GM19035 (cell line): Measurements from ENCODE around the gene C16orf78.

Experiments
- ATAC-seq: cut with Tn5 transposase; IDR thresholded peaks from one replicate; pipeline ENCODE4 v1.9.1; 2021; ENCODE audit not compliant: unreplicated experiment

The C16orf78 gene

DNA sequence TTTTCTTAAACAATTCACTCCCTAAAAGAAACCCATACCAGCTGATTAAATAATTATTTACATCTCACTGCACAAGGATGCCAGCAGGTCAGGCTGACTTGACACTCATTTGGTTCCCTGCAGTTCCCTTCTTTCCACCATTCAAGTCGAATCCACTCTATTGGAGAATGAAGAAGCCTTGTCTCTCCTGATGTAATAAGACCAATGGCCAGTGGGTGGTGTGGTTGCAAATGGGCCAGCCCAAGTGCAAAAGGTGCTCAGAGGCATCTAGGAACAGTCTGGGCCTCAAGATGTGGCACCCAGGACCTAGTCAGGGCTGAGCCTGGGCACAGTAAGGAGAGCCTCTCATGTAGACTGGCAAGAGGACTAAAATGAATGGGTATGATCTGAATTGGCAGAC is 9.3 kb downstream of the C16orf78 start:
- ATAC-seq, result no peak

DNA sequence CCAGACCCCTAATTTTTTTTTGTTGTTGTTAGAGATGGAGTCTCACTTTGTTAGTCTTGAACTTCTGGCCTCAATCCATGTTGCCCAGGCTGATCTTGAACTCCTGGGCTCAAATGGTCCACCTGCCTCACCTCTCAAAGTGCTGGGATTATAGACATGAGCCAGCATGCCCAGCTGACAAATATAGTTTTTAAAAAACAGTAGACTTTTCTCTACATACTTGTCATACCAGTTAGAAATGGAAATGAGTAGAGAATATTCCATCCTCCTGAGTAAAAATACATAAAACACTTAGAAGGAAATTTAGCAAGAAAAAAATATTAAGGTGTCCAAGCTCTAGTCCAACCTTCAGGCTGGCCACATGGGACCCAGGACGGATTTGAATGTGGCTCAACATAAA is 21.4 kb downstream of the C16orf78 start:
- ATAC-seq, result no peak

DNA sequence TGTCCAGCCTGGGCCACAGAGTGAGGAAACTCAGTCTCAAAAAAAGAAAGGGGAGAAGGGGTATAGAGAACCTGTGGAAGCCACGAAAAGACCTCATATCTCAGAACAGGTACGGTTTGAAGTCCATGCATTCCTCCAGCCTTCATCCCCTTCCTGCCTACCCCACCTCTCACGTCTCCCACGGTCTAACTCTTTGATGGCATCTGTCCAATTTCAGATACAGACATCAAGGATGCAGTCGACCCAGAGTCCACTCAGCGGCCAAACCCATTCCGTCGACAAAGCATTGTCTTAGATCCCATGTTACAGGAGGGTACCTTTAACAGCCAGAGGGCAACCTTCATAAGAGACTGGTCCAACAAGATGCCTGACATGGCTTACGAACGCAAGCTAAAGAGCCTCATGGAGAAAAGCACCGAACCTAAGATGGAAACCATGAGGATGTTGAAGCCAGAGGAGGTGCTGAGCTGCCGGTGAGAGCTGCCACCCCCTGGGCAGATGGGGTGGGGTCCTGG is 22.7 kb downstream of the C16orf78 start:
- no peak for ATAC-seq

DNA sequence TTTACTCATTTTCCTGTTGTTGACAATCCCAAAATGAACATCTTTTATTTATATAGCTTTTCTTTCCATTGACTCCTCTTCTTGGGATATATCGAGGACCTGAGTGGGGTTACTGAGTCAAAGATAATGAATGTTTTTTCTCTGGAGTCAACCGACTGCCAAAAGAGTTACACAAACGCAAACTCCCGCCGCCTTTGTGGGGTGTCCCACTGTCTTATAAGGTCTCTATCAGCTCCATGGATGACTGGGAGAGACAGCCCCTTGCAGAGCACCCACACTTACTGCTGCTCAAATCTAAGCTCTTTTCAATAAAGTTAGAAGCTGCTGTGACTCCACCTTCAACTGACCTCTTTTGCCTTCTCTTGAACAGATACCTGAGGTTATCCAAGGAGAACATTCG is 25.2 kb downstream of the C16orf78 start:
- no peak for ATAC-seq

DNA sequence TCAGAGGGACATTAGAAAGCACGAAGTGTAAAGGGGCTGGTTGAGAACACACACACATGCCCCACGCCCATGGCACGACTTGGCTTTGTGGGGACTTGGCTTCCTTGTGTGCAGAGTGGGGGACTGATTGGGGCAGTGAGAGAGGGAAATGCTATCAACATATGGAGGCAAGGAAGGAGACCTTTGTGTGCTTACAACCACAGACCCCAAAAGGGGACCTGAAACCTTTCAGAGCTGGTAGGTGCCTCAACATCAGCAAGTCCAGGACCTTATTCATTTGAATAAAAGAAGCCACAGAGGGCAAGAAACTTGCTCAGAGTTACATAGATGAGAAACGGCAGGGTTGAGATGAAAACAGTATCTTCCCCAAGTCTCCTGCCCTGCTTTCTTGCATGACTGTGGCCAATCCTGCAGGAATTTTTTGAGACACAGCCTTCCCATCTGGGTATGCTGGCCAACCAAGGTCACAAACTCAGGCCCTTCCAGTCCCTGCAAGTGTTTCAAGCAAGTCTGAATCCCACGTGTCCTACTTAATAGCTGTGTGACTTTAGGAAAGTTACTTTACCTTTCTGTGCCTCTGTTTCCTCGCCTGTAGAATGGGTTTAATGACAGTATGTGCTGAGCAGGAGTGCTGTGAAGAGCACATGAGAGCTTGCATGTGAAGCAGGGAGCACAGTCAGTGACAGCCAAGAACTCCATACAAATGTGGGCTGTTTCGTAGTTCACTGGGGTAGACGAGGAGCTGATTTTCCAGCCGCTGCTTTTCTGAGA is 26.2 kb downstream of the C16orf78 start:
- ATAC-seq, result peak; percentile 96

DNA sequence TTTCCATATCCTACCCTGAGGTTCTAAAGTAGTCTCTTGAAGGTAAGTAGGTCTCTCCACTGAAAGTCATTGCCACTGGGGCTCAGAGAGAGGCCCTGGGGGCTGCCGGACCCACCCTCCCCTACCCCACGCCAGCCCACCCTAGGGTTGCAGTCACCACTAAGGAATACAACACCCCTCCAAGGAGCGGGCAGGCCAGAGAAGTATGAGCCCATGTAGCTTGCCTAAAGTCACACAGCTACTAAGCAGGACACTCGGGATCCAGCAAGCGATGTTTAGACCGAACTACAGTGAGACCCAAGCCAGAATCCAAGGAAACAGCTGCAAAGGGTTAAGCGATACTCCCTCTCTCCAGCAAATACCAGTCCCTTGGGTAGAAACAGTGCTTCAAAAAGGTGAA is 27.0 kb downstream of the C16orf78 start:
- no peak for ATAC-seq

DNA sequence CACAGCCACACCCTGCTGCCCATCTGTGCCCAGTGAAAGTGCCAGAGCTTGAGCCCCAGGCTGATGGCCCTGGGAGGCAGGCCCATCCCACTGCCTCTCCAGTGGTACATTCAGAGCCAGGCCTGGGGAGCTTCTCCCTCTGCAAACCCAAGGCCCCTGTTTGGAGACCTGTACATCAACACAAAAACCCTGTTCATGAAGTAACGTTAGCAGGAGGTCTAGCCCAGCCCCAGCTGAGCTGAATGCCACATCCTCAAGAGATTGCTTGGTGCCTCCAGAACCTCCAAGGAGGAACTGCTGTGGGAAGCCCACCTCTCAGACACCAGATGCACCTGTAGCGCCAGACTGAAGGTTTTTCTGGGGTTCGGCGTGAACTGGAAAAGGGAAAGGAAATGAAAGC is 31.5 kb downstream of the C16orf78 start:
- ATAC-seq, result no peak

DNA sequence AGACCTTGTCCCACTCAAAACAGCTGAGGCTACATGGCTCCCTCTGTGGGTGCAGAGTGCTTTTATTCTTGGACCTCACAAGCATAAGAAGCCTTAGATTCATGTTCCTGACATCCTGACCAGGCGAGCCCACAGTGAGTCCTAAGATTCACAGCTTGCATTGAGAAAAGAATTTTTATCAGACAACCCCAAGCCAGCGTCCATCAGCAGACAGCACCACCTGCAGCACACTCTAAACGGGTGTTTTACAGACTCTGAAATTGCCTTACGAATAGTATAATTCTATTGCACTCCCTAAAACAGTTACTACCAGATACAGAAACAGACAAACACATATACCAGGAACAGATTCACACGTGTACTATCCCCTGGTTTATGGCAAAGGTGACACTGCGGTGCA is 31.9 kb downstream of the C16orf78 start:
- no peak for ATAC-seq

DNA sequence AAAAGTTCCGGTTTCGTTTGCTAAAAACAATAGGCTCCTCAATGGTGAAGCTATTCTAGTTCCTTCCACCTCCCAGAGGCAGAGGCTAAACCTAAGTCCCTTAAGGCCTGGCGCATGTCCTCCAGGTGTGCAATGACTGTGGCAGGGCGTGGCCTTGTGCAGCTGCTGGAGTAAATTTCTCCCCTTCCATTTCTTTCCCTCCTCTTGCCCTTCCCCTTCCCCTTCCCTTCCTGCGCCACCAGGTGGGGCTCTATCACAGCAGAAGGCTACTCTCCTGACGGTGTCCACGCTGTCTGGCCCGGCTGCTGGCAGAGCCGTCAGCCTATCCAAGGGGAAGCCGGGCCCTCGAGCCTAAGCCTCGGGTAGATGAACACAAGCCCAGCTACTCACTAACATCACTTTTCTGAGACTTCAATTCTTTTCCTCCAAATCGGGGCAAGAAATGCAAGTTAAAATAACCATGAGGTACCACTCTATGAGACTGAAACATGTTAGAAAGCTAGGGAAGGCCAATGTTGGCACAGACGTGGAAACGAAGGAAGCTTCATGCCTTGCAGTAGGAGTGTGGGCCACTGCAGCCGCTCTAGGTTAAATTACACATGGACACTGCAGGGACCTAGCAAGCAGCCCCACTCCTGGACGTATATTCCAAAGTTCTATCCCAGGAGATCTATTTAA is 34.4 kb downstream of the C16orf78 start:
- peak; percentile 87 for ATAC-seq

DNA sequence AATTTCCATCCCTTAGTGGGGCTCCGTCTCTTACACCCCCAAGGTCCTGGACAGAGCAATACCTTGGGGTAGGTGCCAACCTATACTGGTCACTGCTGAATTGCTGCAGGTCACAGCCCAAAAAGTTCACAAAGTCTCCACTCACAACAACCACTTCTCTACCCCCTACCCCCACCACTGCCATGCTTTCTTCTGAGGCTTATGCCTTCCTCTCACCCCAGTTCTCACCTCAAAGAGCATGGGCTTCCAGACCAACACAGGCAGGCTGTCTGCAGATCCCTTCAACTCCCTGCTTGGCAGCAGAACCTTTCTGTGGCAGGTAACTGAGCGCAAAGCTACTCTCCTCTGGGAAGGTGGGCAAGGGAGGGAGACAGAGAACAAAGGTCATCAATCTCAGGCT is 35.5 kb downstream of the C16orf78 start:
- ATAC-seq, result no peak

DNA sequence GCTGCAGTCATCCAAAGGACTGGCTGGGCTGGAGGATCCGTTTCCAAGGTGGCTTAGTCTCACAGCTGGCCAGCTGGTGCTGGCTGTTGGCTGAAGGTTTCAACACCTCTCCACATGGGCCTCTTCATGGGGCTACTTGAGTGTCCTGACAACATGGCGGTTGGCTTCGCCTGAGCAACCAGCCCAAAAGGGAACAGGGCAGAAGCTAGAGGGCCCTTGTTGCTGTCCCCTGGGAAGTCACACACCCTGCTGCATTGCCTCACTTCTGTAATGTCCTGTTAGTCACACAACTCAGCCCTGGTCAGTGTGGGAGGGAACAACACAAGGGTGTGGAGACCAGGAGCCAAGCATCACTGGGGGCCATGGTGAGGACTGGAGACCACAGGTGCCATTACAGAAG is 36.6 kb downstream of the C16orf78 start:
- no peak for ATAC-seq

DNA sequence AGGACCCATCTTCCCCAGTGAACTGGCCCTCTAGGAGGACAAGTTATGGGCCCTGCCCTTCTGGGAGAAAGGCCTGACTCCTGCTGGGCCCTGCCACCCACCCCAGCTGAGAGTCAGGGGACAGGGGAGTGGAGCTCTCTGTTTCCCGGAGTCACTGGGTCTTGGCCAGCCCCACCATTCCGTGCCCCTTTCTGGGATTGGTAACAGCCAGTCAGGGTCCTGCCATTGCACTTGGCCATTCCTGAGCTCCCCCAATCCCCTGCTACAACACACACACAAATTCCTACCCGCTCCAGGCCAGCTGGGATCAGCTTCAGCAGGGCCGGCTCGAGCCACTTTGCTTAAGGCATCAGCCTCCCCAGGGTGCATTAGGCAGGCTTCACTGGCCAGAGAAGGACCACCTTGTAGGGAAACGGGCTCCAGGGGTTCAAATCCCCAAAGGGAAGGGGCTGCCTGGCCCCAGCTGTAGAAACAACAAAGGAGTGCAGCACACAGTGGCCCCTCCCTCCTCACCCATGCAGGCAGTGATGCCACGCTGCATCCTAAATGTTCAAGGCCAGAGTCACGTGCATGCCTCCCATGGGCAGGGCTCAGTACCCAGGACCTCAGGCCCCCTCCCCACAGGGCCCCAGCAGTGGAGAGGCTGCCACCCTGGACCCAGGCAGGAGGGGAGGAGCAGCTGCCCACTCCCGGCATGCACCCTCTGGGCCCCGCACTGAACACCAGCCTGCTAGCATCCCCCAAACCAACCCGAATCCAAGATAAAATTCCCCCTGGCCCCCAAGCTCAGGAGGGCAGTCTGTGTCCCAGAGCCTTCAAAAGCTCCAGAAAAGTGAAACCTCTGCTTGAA is 37.7 kb downstream of the C16orf78 start:
- no peak for ATAC-seq

DNA sequence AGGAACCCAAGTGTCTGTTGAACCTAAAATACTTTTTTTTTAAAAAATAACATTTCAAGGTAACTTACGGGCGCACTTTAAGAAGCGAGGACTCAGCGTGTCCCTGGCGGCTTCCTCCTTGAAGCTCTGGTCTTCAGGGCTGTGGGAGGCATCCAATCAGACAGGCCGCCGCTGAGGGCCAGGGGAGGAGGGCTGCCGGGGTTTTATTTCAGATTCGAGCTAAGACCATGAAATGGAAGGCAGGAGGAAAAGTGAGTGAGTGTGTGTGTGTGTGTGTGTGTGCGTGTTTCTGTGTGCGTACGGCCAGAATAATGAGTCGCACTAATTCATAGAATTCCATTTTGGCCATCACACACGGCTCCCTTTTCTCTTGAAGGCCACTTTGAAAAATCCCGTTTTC is 41.1 kb downstream of the C16orf78 start:
- ATAC-seq, result no peak

DNA sequence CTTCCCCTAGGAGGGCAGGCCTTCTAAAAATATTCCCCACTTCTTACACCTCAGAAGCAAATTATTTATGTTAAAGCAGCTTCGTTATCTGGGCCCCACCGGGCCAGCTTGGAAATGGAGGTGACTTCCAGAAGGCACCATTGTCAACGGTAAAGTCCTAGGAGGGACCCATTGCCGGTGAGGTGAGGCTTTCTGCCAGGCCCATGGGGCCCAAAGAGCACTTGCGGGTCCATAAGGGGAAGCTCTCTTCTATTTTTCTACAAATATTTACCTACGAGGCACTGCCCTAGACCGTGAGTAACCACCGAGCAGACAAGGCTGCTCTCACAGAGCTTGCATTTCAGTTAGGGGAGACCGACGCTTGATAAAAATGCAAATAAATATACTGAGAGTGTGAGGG is 41.5 kb downstream of the C16orf78 start:
- no peak for ATAC-seq

DNA sequence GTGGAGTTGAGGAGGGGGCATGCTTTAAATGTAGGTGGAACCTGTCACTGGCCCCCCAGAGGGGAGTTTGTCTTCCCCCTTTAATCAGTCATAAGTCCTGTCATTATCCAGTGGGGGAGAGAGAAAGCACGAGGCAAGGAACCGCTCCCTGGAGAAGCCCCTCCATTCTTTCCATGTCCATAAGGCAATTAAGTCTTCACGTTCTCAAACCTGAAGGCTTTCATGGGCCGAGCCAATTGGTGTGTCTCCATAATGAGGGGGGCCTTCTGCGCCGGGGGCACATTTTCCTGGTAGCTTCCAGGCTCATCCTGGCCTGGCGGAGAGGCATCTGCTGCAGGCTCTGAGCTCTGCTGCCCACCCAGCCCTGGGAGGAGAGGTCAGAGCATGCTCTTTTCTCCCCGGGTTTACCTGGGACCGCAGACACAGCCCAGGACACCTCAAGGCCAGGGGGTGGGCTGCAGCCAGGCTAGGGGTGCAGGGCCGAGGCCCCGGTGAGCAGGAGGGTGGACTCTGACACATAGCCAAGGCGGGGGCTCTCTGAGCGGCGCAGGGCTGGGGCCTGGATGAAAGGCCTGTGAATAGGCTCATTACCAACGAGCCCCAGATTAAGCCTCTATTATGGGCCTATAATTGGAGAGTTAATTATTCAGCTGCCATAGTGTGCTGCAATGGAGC is 42.5 kb downstream of the C16orf78 start:
- no peak for ATAC-seq

DNA sequence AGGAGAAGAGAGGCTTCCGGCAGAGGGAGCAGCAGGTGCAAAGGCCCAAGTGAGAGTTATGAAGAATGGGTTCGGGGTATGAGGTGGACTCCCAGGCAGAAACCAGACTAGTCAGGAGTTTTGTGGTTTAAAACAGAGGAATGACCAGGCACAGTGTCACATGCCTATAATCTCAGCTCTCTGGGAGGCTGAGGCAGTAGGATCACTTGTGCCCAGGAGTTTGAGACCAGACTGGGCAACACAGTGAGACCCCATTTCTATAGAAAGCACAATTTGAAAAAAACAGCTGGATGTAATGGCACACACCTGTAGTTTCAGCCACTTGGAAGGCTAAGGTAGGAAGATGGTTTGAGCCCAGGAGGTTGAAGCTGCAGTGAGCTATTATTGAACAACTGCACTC is 43.8 kb downstream of the C16orf78 start:
- ATAC-seq, result no peak

DNA sequence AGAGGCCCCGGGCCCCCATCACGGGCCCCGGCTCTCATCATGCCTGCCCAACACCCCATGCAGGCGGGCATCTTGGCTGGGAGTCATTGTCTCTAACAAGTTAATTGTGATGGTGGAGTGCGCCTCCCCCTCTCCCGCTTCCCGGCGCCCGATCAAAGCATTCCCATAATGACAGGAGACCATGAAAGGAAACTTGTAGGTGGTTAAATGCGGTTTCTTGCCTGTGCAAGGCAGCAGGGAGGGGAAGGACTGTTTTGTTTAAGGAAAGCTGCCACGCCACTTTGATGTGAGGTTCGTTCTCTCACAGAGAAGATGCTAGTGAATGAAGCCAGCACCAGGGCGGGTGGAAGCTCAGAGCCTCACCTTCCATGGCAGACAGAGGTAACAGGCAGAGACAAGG is 45.4 kb downstream of the C16orf78 start:
- no peak for ATAC-seq

DNA sequence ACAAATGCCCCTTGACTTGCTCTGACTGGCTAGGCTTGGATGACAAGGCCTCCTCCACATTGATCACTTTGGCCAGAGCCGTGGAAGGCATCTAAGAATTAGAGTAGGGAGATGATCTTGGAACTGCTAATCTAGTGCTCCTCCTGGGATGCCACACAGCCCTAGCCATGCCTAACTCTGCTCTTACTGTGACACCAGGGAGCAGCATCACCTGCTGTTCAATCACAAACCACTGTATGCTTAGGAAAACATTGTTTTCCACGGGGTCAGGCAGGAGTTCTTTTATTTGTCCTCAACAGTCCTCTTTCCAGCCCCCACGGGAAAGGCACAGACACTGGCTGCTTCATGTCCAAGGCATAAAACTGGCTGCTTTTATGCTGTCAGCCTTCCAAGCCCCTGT is 46.3 kb downstream of the C16orf78 start:
- no peak for ATAC-seq

DNA sequence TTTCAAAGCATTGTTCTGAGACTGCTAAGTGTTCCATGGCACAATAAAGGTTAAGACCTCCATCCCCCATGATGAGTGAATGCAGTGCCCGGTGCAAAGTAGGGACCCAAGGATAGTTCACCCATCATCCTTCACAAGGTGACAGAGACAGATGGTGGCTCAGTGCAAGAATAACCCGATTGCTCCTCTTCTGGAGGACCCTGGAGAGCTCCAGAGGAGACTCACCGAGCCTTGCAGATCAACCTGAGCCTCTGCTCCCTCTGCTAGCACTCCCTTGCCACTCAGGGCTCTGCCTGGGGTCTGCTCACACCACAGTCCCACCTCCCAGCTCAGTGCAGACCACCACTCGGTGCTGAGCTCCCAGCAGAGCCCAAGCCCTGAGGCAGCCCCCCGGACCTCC is 49.3 kb downstream of the C16orf78 start:
- ATAC-seq, result no peak

DNA sequence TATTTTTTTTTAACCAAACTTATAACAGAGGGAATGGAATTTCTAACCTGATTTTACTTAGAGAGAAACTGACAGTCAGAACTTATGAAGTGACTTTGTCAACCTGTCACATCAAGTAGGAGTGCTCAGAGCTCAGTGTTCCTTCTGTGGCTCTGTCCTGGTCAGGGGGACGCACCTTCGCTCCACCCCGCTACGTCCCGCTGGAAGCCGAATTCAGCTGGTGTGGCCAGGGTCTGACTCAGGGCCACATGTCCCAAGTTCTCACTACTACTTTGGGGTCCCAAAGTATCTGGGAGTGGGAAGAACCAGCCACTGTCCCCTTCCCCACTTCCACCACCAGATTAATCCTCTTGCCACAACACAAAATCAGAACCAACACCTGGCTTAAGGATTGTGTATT is 51.4 kb downstream of the C16orf78 start:
- no peak for ATAC-seq

DNA sequence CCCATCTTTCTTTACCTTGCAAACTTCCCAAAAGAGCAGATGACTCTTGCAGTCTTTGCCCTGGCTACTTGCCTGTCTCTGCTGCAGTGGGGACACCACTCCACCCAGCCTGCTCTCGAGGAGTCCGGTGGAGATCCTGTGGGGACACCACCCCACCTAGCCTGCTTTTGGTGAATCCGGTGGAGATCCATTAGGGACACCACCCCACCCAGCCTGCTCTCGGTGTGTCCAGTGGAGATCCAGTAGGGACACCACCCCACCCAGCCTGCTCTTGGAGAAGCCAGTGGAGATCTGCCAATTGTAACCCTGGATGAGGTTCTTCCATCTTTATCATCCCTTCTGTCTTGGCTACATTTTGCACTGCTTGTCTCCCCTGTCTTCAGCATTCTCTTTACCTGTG is 54.2 kb downstream of the C16orf78 start:
- ATAC-seq, result no peak
